Liver (tissue), 9 donors: Measurements from ENCODE around the gene WRAP73. TPM values are rescaled to one million over a fixed set of nuclear protein-coding genes. Genes with fewer than 3 reads are reported as not detected.

ENCODE experiments used
- DNase-seq: peaks from one replicate; pipeline ENCODE4 v3.0.0-alpha.2; 2017; ENCODE audit warnings: low spot score
- H3K27ac ChIP-seq, 2 donors: one replicate each; pipeline ENCODE4 v1.7.0; 2013; ENCODE audit warnings: inconsistent platforms in 2 of 2, low read length in 2 of 2, control low read depth in 1 of 2, low read depth in 1 of 2, mild to moderate bottlenecking in 1 of 2
- H3K27me3 ChIP-seq, 4 donors: one replicate each; pipeline versions ENCODE4 v1.6.1 to v1.7.0; 2013; ENCODE audit warnings: low read length in 3 of 4, inconsistent platforms in 1 of 4, mild to moderate bottlenecking in 1 of 4, moderate library complexity in 1 of 4; ENCODE audit not compliant: control insufficient read depth in 4 of 4, insufficient read depth in 4 of 4
- H3K36me3 ChIP-seq, 4 donors: one replicate each; pipeline versions ENCODE4 v1.6.1 to v1.7.0; 2013; ENCODE audit warnings: low read length in 3 of 4, mild to moderate bottlenecking in 3 of 4, low read depth in 1 of 4, moderate library complexity in 1 of 4; ENCODE audit not compliant: control insufficient read depth in 4 of 4, insufficient read depth in 3 of 4
- H3K4me1 ChIP-seq, 4 donors: one replicate each; pipeline versions ENCODE4 v1.6.1 to v1.7.0; 2013; ENCODE audit warnings: low read length in 3 of 4, mild to moderate bottlenecking in 3 of 4, moderate library complexity in 1 of 4; ENCODE audit not compliant: control insufficient read depth in 4 of 4, insufficient read depth in 4 of 4
- H3K4me3 ChIP-seq, 3 donors: one replicate each; pipeline versions ENCODE4 v1.6.1 to v1.7.0; 2013; ENCODE audit warnings: low read length in 3 of 3, control low read depth in 1 of 3, low read depth in 1 of 3, mild to moderate bottlenecking in 1 of 3
- H3K9ac ChIP-seq, 2 donors: one replicate each; pipeline ENCODE4 v1.7.0; 2013; ENCODE audit warnings: low read length in 2 of 2, mild to moderate bottlenecking in 2 of 2, moderate library complexity in 2 of 2, control low read depth in 1 of 2, low read depth in 1 of 2
- H3K9me3 ChIP-seq, 4 donors: one replicate each; pipeline versions ENCODE4 v1.6.1 to v1.7.0; 2013; ENCODE audit warnings: low read length in 3 of 4; ENCODE audit not compliant: control insufficient read depth in 4 of 4
- ATF3 ChIP-seq: IDR thresholded peaks from 2 replicates; pipeline ENCODE4 v1.6.1; 2016; ENCODE audit warnings: antibody characterized with exemption
- CTCF ChIP-seq: fragments of 150-350 bp; IDR thresholded peaks from 2 replicates; pipeline ENCODE4 v1.5.1; 2017; ENCODE audit warnings: improper control_type of control experiment, low read depth, low read length; ENCODE audit not compliant: missing input control
- EGR1 ChIP-seq, 2 donors: IDR thresholded peaks; 2 replicates each; pipeline ENCODE4 v1.6.1; 2016 to 2018; ENCODE audit warnings: antibody characterized with exemption in 2 of 2, low read depth in 2 of 2
- FOXA1 ChIP-seq: IDR thresholded peaks from 2 replicates; pipeline ENCODE4 v1.6.1; 2016; ENCODE audit warnings: antibody characterized with exemption
- FOXA2 ChIP-seq: IDR thresholded peaks from 2 replicates; pipeline ENCODE4 v1.6.1; 2016; ENCODE audit warnings: antibody characterized with exemption
- GABPA ChIP-seq, 2 donors: IDR thresholded peaks in 1 of 2; conservative IDR thresholded peaks in 1 of 2; 2 replicates each; pipeline ENCODE4 v1.6.1; 2016; ENCODE audit warnings: antibody characterized with exemption in 2 of 2, mild to moderate bottlenecking in 1 of 2, moderate library complexity in 1 of 2
- HNF4A ChIP-seq, 2 donors: conservative IDR thresholded peaks; 2 replicates each; pipeline ENCODE4 v1.6.1; 2016; ENCODE audit warnings: antibody characterized with exemption in 2 of 2, mild to moderate bottlenecking in 2 of 2
- HNF4G ChIP-seq: IDR thresholded peaks from 2 replicates; pipeline ENCODE4 v1.6.1; 2016; ENCODE audit warnings: antibody characterized with exemption
- JUND ChIP-seq, 2 donors: IDR thresholded peaks; 2 replicates each; pipeline ENCODE4 v1.6.1; 2016; ENCODE audit warnings: antibody characterized with exemption in 2 of 2
- NR2F2 ChIP-seq: IDR thresholded peaks from 2 replicates; pipeline ENCODE4 v1.6.1; 2016; ENCODE audit warnings: antibody characterized with exemption
- RAD21 ChIP-seq, 2 donors: IDR thresholded peaks; 2 replicates each; pipeline ENCODE4 v1.6.1; 2016; ENCODE audit warnings: antibody characterized with exemption in 2 of 2, mild to moderate bottlenecking in 2 of 2
- RXRA ChIP-seq, 2 donors: IDR thresholded peaks; 2 replicates each; pipeline ENCODE4 v1.6.1; 2017 to 2018; ENCODE audit warnings: antibody characterized with exemption in 2 of 2, mild to moderate bottlenecking in 1 of 2
- SP1 ChIP-seq: IDR thresholded peaks from 2 replicates; pipeline ENCODE4 v1.6.1; 2018; ENCODE audit warnings: antibody characterized with exemption, mild to moderate bottlenecking
- TAF1 ChIP-seq: conservative IDR thresholded peaks from 2 replicates; pipeline ENCODE4 v1.6.1; 2016; ENCODE audit warnings: antibody characterized with exemption, mild to moderate bottlenecking
- YY1 ChIP-seq: IDR thresholded peaks from 2 replicates; pipeline ENCODE4 v1.6.1; 2016; ENCODE audit warnings: antibody characterized with exemption, mild to moderate bottlenecking
- WGBS: extraction: QIAGEN DNeasy Blood & Tissue Kit; methylation state at CpG from one replicate; pipeline ENCODE4 v1.1.7; 2013; 5-methylcytosine and 5-hydroxymethylcytosine counted together
- polyA plus RNA-seq, 2 donors: library from polyadenylated mRNA; stranded (reverse) in 1 of 2; unstranded in 1 of 2; fragments of 200-250 nt in 1 of 2; fragments of >200 nt in 1 of 2; fragmentation: Nextera tagmentation in 1 of 2; extraction: Ambion mirVana in 1 of 2; gene quantifications; one replicate each; pipeline versions ENCODE4 v1.2.1 to v1.2.3, GENCODE V29; 2013 to 2015
- total RNA-seq, 2 donors: library from RNA; depleted of rRNA; stranded (reverse); fragments of >200 nt; gene quantifications; one replicate each; pipeline ENCODE4 v1.2.3, GENCODE V29; 2014
- TF ChIP-seq, protein P1 (sequence below): IDR thresholded peaks from 2 replicates; pipeline ENCODE4 v1.6.1; 2016; ENCODE audit warnings: antibody characterized with exemption
- TF ChIP-seq, protein P2 (sequence below): IDR thresholded peaks from 2 replicates; pipeline ENCODE4 v1.6.1; 2016; ENCODE audit warnings: antibody characterized with exemption, mild to moderate bottlenecking
- TF ChIP-seq, protein P3 (sequence below): IDR thresholded peaks from 2 replicates; pipeline ENCODE4 v1.6.1; 2016; ENCODE audit warnings: antibody characterized with exemption
- donor health status: healthy.
- donor health status: healthy.
- donor health status: healthy.
- donor health status: healthy.
- donor health status: healthy.

The WRAP73 gene
- total and polyA plus RNA-seq, 4 donors = 7.6 to 14.6 (median 10.0) TPM

- DNase-seq = no peak
- Histone ChIP-seq H3K9ac (no peak overlapping the region), H3K27me3 (no peaks in the 10 kb centered on the region), H3K4me1 (no peaks in the 10 kb centered on the region), H3K4me3 (no peak overlapping the region), H3K9me3 (no peaks in the 10 kb centered on the region), H3K36me3 (peaks cover 22 to 69% (median 36%) of the 10 kb centered on the region in 4 donors), H3K27ac (no peak overlapping the region)
- TF ChIP-seq FOXA2 = no peak
- 93% methylated on average over 36 of the region's 36 CpGs for WGBS
Measured at GRCh38 chr1:3631320-3632260, 18.3 kb downstream of the WRAP73 start.

DNA sequence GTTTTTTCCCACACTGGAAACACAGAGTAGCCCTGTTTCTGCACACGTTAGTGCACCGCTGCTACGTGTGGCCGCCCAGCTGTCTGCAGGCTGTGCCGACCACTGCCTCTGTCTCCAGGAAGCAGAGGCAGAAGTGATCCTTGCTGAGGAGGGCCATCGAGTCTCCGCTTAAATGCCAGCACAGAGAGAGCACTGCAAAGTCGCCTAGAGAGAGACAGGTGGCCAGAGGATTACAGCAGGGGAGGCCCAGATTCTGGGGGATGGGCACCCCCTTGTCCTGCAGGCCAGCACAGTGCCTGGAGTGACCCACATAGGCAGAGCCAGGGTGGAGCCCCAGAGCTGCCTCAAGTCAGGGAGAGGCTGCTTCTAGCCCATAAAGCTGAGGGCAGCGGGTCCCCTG, 19.0 kb downstream of the WRAP73 start:
- no peak overlapping the region for H3K27ac ChIP-seq
- no peaks in the 10 kb centered on the region for H3K9me3 ChIP-seq
- no peak overlapping the region for H3K9ac ChIP-seq
- WGBS = 89% methylated on average over 9 of the region's 9 CpGs
- H3K4me3 ChIP-seq = no peak overlapping the region
- TF ChIP-seq TAF1 (no peak), RAD21 (IDR thresholded peaks at IDR 0.05) (no peak), EGR1 (IDR thresholded peaks at IDR 0.05; ENCODE audit: low read depth in 2 of 2) (no peak), FOXA2 (no peak), FOXA1 (no peak), HNF4A (conservative IDR thresholded peaks at IDR 0.05) (no peak), ATF3 (no peak), SP1 (no peak), GABPA (IDR thresholded peaks at IDR 0.05 in 1 of 2, conservative IDR thresholded peaks at IDR 0.05 in 1 of 2) (no peak), CTCF (no peak), YY1 (no peak), HNF4G (no peak), JUND (IDR thresholded peaks at IDR 0.05) (no peak), RXRA (IDR thresholded peaks at IDR 0.05) (no peak), NR2F2 (no peak)
- TF ChIP-seq, protein P1, sequence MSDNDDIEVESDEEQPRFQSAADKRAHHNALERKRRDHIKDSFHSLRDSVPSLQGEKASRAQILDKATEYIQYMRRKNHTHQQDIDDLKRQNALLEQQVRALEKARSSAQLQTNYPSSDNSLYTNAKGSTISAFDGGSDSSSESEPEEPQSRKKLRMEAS = no peak
- TF ChIP-seq, protein P2, sequence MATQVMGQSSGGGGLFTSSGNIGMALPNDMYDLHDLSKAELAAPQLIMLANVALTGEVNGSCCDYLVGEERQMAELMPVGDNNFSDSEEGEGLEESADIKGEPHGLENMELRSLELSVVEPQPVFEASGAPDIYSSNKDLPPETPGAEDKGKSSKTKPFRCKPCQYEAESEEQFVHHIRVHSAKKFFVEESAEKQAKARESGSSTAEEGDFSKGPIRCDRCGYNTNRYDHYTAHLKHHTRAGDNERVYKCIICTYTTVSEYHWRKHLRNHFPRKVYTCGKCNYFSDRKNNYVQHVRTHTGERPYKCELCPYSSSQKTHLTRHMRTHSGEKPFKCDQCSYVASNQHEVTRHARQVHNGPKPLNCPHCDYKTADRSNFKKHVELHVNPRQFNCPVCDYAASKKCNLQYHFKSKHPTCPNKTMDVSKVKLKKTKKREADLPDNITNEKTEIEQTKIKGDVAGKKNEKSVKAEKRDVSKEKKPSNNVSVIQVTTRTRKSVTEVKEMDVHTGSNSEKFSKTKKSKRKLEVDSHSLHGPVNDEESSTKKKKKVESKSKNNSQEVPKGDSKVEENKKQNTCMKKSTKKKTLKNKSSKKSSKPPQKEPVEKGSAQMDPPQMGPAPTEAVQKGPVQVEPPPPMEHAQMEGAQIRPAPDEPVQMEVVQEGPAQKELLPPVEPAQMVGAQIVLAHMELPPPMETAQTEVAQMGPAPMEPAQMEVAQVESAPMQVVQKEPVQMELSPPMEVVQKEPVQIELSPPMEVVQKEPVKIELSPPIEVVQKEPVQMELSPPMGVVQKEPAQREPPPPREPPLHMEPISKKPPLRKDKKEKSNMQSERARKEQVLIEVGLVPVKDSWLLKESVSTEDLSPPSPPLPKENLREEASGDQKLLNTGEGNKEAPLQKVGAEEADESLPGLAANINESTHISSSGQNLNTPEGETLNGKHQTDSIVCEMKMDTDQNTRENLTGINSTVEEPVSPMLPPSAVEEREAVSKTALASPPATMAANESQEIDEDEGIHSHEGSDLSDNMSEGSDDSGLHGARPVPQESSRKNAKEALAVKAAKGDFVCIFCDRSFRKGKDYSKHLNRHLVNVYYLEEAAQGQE = no peak
- TF ChIP-seq, protein P3, sequence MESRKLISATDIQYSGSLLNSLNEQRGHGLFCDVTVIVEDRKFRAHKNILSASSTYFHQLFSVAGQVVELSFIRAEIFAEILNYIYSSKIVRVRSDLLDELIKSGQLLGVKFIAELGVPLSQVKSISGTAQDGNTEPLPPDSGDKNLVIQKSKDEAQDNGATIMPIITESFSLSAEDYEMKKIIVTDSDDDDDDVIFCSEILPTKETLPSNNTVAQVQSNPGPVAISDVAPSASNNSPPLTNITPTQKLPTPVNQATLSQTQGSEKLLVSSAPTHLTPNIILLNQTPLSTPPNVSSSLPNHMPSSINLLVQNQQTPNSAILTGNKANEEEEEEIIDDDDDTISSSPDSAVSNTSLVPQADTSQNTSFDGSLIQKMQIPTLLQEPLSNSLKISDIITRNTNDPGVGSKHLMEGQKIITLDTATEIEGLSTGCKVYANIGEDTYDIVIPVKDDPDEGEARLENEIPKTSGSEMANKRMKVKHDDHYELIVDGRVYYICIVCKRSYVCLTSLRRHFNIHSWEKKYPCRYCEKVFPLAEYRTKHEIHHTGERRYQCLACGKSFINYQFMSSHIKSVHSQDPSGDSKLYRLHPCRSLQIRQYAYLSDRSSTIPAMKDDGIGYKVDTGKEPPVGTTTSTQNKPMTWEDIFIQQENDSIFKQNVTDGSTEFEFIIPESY = no peak
- H3K4me1 ChIP-seq = peaks cover 0 to 6% (median 3%) of the 10 kb centered on the region in 4 donors
- H3K27me3 ChIP-seq = no peaks in the 10 kb centered on the region
- DNase-seq = no peak
- H3K36me3 ChIP-seq = peaks cover 21 to 67% (median 32%) of the 10 kb centered on the region in 4 donors
